Stimulated activated effector memory CD8-positive, alpha-beta T cell treated with anti-CD3 and anti-CD28 coated beads, Interleukin-12 subunit alpha, Interleukin-12 subunit beta, amount 100 ng/mL, for 72 hours (primary cell): ENCODE results near the gene FNDC3B.
A peak's percentile ranks its signal among the peaks of the same experiment; 100 is the strongest.

Experiments used
- ATAC-seq: fragments of 150-1000 bp; cut with Tn5 transposase; 2 replicates; pipeline ENCODE4 v1.10.0; 2021
- DNase-seq, 2 donors: peaks; one replicate each; pipeline ENCODE4 v3.0.0; 2021 to 2022; ENCODE audit warnings: low spot score in 2 of 2
- H3K27ac Mint-ChIP-seq: one replicate; pipeline ENCODE4 v1.8.0; 2022; ENCODE audit warnings: mild to moderate bottlenecking, mixed read lengths
- H3K36me3 Mint-ChIP-seq: one replicate; pipeline ENCODE4 v1.8.0; 2022; ENCODE audit warnings: mild to moderate bottlenecking, mixed read lengths
- H3K4me1 Mint-ChIP-seq: one replicate; pipeline ENCODE4 v1.8.0; 2022; ENCODE audit warnings: mixed read lengths
- H3K4me3 Mint-ChIP-seq: one replicate; pipeline ENCODE4 v1.8.0; 2022; ENCODE audit warnings: mild to moderate bottlenecking, mixed read lengths
- H3K9me3 Mint-ChIP-seq: one replicate; pipeline ENCODE4 v1.8.0; 2022; ENCODE audit warnings: mixed read lengths

The FNDC3B gene

DNA sequence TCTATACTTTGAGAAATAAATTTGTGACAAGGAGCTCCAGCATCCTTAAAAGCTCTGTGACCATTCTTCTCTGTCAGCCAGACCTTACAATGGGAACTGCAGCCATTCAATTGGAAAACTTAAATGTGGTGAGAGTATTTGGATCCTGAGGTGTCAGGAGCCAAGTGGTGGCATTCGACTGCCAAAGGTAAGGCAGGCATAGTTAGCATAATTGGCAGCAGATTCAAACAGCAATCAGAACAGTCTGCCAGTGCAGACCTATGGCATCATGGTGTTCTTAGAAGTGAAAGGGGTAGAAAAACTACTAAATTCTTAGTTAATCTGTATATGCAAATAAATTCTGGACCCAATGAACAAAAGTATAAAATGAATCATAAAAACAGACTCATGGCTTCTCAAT lies 18.2 kb upstream of the FNDC3B start:
- no peak for ATAC-seq
- DNase-seq: no peak
- no peak overlapping the region for H3K27ac Mint-ChIP-seq

GRCh38 chr3:172021859-172022258 lies 17.5 kb upstream of the FNDC3B start:
- Mint-ChIP-seq H3K27ac (no peak overlapping the region), H3K4me3 (no peak overlapping the region), H3K9me3 (no peaks in the 10 kb centered on the region), H3K4me1 (no peaks in the 10 kb centered on the region), H3K36me3 (no peaks in the 10 kb centered on the region)
- ATAC-seq: no peak
- no peak for DNase-seq

More for the DNA sequence above, 18.2 kb upstream of the FNDC3B start:
- H3K4me1 Mint-ChIP-seq: no peaks in the 10 kb centered on the region
- no peaks in the 10 kb centered on the region for H3K36me3 Mint-ChIP-seq
- no peaks in the 10 kb centered on the region for H3K9me3 Mint-ChIP-seq
- H3K4me3 Mint-ChIP-seq: no peak overlapping the region

DNA sequence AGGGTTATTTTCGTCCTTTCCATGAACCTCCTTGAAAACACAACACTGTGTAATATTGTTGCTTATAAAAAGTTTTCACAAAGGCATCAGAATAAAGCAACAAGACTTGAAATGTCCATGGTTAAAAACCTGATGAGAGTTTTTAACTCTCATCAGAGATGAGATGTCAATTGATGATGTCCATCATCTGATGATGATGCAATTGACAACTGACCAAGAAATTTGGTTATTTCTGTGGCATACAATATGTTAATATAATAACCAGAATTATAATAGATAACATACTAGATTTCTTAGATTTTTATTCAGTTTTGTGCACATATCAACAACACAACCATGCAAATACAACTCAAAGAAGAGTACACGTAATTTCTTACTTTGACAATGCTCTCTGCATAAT lies 15.5 kb upstream of the FNDC3B start:
- ATAC-seq: no peak

GRCh38 chr3:172024679-172025078 lies 14.7 kb upstream of the FNDC3B start:
- no peaks in the 10 kb centered on the region for H3K9me3 Mint-ChIP-seq
- no peaks in the 10 kb centered on the region for H3K36me3 Mint-ChIP-seq
- DNase-seq: no peak
- no peaks in the 10 kb centered on the region for H3K4me1 Mint-ChIP-seq
- no peak overlapping the region for H3K4me3 Mint-ChIP-seq
- ATAC-seq: no peak
- no peak overlapping the region for H3K27ac Mint-ChIP-seq

More for the DNA sequence above, 15.5 kb upstream of the FNDC3B start:
- DNase-seq: no peak
- Mint-ChIP-seq H3K9me3 (no peaks in the 10 kb centered on the region), H3K4me3 (no peak overlapping the region), H3K36me3 (no peaks in the 10 kb centered on the region), H3K27ac (no peak overlapping the region), H3K4me1 (no peaks in the 10 kb centered on the region)

GRCh38 chr3:172029425-172030098 lies 9.8 kb upstream of the FNDC3B start:
- Mint-ChIP-seq H3K4me3 (no peak overlapping the region), H3K27ac (no peak overlapping the region), H3K4me1 (no peaks in the 10 kb centered on the region), H3K9me3 (no peaks in the 10 kb centered on the region), H3K36me3 (no peaks in the 10 kb centered on the region)
- ATAC-seq (no peak), DNase-seq (no peak)

DNA sequence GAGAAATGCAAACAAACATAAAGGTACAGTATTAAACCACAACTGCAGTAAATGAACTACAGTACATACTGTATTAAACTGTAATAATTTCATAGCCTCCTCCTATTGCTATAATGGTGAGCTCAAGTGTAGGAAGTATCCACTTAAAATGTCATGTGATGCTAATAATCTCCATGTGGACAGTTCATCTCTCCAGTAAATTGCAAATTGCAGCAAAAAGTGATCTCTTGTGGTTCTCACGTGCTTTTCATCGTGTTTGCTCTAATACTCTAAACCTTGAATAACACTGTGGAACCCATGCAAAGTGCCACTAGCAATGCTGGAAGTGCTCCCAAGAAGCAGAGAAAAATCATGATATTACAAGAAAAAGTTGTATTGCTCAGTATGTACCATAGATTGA lies 9.2 kb upstream of the FNDC3B start:
- H3K36me3 Mint-ChIP-seq: no peaks in the 10 kb centered on the region
- no peak for DNase-seq
- no peak overlapping the region for H3K27ac Mint-ChIP-seq
- peaks cover 6% of the 10 kb centered on the region for H3K4me1 Mint-ChIP-seq
- H3K9me3 Mint-ChIP-seq: no peaks in the 10 kb centered on the region
- no peak overlapping the region for H3K4me3 Mint-ChIP-seq
- no peak for ATAC-seq

GRCh38 chr3:172031996-172032395 lies 7.4 kb upstream of the FNDC3B start:
- no peak overlapping the region for H3K27ac Mint-ChIP-seq
- H3K36me3 Mint-ChIP-seq: no peaks in the 10 kb centered on the region
- peaks cover 20% of the 10 kb centered on the region for H3K4me1 Mint-ChIP-seq
- DNase-seq (no peak), ATAC-seq (no peak)
- H3K9me3 Mint-ChIP-seq: no peaks in the 10 kb centered on the region
- H3K4me3 Mint-ChIP-seq: no peak overlapping the region

GRCh38 chr3:172033396-172033795 lies 6.0 kb upstream of the FNDC3B start:
- Mint-ChIP-seq H3K4me3 (no peak overlapping the region), H3K4me1 (peaks cover 30% of the 10 kb centered on the region), H3K36me3 (no peaks in the 10 kb centered on the region), H3K27ac (no peak overlapping the region), H3K9me3 (no peaks in the 10 kb centered on the region)
- ATAC-seq (no peak), DNase-seq (no peak)

DNA sequence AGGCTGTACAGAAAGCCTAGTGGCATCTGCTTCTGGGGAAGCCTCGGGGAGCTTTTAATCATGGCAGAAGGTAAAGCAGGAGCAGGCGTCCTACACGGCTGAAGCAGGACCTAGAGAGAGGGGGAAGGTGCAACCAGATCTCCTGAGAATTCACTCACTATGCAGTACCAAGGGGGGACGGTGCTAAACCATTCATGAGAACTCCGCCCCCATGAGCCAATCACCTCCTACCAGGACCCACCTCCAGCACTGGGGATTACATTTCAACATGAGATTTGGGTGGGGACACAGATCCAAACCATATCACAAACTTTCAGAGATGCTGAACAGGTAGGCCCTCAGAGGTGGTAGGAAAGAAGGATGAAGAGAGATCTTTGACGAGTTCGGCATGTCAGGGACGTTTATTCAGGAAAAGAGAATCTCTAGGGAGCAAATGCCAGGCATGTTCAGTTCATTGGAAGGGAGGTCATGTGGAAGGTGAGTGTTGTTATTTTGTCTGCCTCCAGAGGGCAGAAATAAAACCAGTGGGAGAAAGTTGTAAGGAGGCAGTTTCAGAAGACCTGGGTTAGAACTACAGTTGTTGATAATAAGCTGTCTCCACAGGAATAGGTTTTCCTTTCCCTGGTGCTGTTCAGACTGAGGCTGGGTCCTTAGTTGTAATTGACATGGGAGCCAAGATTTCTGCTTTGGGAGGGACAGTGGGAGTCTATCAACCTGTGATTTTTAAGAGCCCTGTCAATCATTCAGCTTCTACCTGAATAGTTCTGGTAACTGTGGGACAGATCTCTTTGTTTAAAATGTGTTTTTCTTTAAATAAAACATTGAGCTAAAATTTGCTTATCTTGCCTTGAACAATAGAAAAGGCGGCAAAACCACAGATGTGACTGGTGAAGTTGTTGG lies 4.3 kb upstream of the FNDC3B start:
- Mint-ChIP-seq H3K36me3 (peaks cover 7% of the 10 kb centered on the region), H3K4me3 (no peak overlapping the region), H3K4me1 (peaks cover 34% of the 10 kb centered on the region), H3K9me3 (no peaks in the 10 kb centered on the region), H3K27ac (no peak overlapping the region)
- DNase-seq: no peak
- no peak for ATAC-seq

- Mint-ChIP-seq H3K4me3 (no peak overlapping the region), H3K9me3 (no peaks in the 10 kb centered on the region)
These were observed 2.7 kb upstream of the FNDC3B start for GRCh38 chr3:172036541-172037215.

DNA sequence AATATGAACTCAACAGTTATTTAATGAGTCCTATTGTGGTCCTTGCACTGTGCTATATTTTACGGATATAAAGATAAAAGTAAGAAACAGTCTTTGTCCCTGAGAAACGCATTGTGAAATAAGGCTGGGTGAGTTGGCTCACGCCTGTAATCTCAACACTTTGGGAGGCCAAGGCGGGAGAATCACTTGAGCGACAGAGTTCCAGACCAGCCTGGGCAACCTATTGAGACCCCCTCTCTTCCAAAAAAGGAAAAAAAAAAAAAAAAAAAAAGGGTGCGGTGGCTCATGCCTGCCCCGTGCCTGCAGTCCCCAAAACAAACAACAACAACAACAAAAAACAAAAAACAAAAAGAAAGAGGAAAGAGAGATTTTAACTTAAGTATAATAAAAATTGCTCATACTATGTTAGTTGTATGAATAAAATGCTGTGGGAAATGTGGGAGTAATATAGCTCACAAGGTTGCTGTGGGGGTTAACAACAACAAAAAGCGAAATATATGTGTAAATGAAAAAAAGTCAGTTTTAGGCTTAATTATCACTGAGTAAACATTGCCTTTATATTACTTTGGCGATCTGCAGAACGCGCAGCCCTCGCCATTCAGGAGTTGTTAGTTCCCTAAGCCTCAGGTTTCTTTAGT lies 461 bp upstream of the FNDC3B start:
- Mint-ChIP-seq H3K4me3 (peak overlapping the region; percentile 87), H3K27ac (peak overlapping the region; percentile 99), H3K4me1 (peaks cover 47% of the 10 kb centered on the region), H3K9me3 (no peaks in the 10 kb centered on the region), H3K36me3 (peaks cover 16% of the 10 kb centered on the region)
- ATAC-seq: no peak
- no peak for DNase-seq

More at GRCh38 chr3:172036541-172037215, 2.7 kb upstream of the FNDC3B start:
- no peak overlapping the region for H3K27ac Mint-ChIP-seq
- peaks cover 41% of the 10 kb centered on the region for H3K4me1 Mint-ChIP-seq
- ATAC-seq (no peak), DNase-seq (no peak)
- H3K36me3 Mint-ChIP-seq: peaks cover 15% of the 10 kb centered on the region

DNA sequence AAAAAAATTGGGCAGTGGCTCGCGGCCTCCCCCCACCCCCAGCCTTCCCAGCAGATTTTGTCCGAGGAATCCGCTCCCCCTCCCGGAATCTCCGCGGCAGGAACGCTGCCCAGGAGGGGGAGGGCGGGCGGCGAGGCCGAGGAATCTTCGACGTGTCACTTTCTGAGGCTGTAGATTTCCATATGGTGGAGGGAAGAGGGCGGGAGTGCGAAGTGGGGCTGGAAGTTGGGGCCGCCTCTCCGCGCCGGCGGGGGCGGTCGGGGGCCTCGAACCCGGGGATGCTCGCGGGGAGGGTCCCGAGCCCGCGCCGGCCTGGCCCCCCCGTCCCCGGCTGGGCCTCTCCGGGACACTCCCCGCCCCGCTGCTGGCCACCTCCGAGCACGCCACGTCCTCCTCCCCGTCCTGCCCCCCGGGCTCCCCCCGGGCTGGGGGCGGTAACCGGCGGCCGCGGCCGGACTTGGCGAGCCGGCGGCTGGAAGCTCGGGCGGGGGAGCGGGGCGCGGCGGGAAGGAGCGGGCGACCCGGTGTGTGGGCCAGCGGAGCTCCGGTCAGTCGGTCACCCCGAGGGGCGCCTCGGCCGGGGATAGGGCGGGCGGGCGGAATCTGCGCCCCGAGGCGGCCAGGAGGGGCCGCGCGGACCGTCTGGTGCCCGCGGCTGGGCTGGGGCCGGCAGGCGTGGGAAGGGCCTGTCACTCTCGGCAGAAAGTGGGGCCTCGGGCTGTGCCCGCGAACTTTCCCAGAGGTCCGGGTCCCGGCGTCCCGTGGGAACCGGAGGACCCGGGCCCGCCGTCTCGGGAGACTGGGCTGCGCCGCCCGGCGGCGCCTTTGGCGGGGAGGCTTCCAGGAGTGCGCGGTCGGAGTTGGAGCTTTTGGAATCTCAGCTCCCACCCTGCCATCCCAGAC lies 951 bp downstream of the FNDC3B start:
- peak; percentile 36 to 68 for DNase-seq
- Mint-ChIP-seq H3K36me3 (peaks cover 16% of the 10 kb centered on the region), H3K9me3 (no peaks in the 10 kb centered on the region), H3K4me3 (peak overlapping the region; percentile 87), H3K27ac (peak overlapping the region; percentile 99), H3K4me1 (peaks cover 50% of the 10 kb centered on the region)
- ATAC-seq: peak; percentile 61

DNA sequence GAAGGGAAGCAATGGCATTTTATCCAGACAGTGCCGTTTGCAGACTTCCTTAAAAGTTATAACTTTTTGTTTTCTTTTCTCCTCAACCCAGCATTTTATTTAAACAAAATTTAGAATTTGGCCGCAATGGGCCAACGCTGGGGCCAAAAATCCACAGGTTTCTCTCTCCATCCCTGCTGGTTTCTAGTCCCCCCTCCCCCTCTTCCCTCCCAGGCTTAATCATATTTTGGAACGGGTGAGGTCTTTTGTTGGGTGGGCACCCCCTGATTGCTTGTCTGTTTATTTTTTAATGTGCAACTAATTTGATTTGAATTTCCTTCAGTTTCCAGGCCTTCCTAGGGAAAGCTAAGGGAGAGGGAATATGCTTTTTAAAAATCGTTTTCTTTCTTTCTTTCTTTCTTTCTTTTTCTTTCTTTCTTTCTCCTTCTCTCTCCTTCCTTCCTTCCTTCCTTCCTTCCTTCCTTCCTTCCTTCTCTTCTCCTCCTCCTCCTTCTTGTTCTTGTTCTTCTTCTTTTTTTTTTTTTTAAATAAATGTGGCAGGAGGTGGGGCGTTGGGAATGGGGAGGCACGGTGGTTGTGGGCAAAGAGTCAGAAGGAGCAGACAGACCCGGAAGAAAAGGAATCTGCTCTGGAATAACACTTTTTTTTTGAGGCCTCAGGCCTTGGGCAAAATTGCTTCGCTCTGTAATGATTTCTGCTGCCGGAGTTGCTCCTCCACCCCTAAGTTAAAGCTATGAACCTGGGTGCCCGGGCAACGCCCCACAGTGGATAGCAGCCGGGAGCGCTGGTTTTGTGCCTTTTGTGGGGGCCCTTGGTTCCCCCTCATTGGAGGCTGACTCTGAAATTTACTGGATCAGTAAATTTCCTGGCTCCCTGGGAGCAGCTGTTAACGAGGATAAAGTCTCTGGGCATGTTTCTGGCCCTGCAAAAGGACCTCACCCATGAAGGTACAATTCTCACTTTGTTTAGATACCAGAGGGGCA lies 1.9 kb downstream of the FNDC3B start:
- no peaks in the 10 kb centered on the region for H3K9me3 Mint-ChIP-seq
- H3K27ac Mint-ChIP-seq: peak overlapping the region; percentile 84
- H3K36me3 Mint-ChIP-seq: peaks cover 16% of the 10 kb centered on the region
- ATAC-seq: no peak
- peaks cover 51% of the 10 kb centered on the region for H3K4me1 Mint-ChIP-seq
- no peak for DNase-seq
- H3K4me3 Mint-ChIP-seq: peak overlapping the region; percentile 87
